GM12878 (cell line): ENCODE measurements around the gene DIO3. TPM values are rescaled to one million over a fixed set of nuclear protein-coding genes. Genes with fewer than 3 reads are reported as not detected.

Experiments
- ATAC-seq: fragments of 200-7000 bp; cut with Tn5 transposase; 3 replicates; pipeline ENCODE4 v1.9.1; 2020; ENCODE audit warnings: mild to moderate bottlenecking, moderate library complexity
- BruUV-seq: library from RNA; stranded (reverse); fragments of 400-500 nt; replicated peaks from 2 replicates; lab custom pipeline; 2021; lab: Mats Ljungman, UMichigan
- CTCF ChIA-PET: fragments of 300-600 bp; sonication (Branson Sonifier 250); formaldehyde crosslinking; extraction: SDS; loops from one replicate; lab custom pipeline; 2021; ENCODE audit warnings: inconsistent platforms; lab: Yijun Ruan, JAX
- POLR2A ChIA-PET: fragments of 350-600 bp; formaldehyde crosslinking; extraction: SDS; loops from one replicate; lab custom pipeline; 2021; ENCODE audit warnings: inconsistent platforms; lab: Charles Lee
- RAD21 ChIA-PET: fragments of 300-600 bp; sonication (Branson Sonifier 250); formaldehyde crosslinking; loops from one replicate; lab custom pipeline; 2023; ENCODE audit warnings: antibody characterized with exemption; ENCODE audit not compliant: unreplicated experiment; lab: Charles Lee
- SMC1A ChIA-PET: fragments of 300-600 bp; sonication (Branson Sonifier 250); formaldehyde crosslinking; loops from one replicate; lab custom pipeline; 2023; ENCODE audit not compliant: unreplicated experiment, uncharacterized antibody; lab: Charles Lee
- DNase-seq: peaks from one replicate; pipeline ENCODE4 v3.0.0-alpha.2; 2011; ENCODE audit warnings: low read depth, low spot score
- FAIRE-seq: peaks from 3 replicates; lab custom pipeline; 2011; peaks lifted over from hg19 to GRCh38; lab: Jason Lieb, UNC
- H2AFZ ChIP-seq: 2 replicates; pipeline ENCODE4 v1.6.0; 2011; ENCODE audit warnings: low read depth, low read length, control low read depth; ENCODE audit not compliant: control insufficient read depth
- H3K27ac ChIP-seq: 2 replicates; pipeline ENCODE4 v1.5.1; 2011; ENCODE audit warnings: control low read depth; ENCODE audit not compliant: control insufficient read depth, insufficient read depth
- H3K27me3 ChIP-seq, 2 experiments: replicated peaks in 1 of 2; 2 replicates each; pipeline versions ENCODE4 v1.6.0 to v1.6.1; 2011; ENCODE audit warnings: low read length in 1 of 2; ENCODE audit not compliant: control insufficient read depth in 2 of 2, insufficient read depth in 2 of 2
- H3K36me3 ChIP-seq, 2 experiments: 2 replicates each; pipeline ENCODE4 v1.5.1; 2011; ENCODE audit warnings: low read length in 1 of 2; ENCODE audit not compliant: control insufficient read depth in 2 of 2, insufficient read depth in 2 of 2
- H3K4me1 ChIP-seq: 2 replicates; pipeline ENCODE4 v1.6.1; 2011; ENCODE audit warnings: mild to moderate bottlenecking, low read length, moderate library complexity, mixed read lengths; ENCODE audit not compliant: control insufficient read depth, insufficient read depth
- H3K4me2 ChIP-seq: 2 replicates; pipeline ENCODE4 v1.6.0; 2011; ENCODE audit warnings: control low read depth; ENCODE audit not compliant: control insufficient read depth, insufficient read depth
- H3K4me3 ChIP-seq: fragments of 200-600 bp; sonication (generic); 2 replicates; pipeline ENCODE4 v1.5.1; 2016
- H3K79me2 ChIP-seq: 2 replicates; pipeline ENCODE4 v1.6.0; 2011; ENCODE audit warnings: low read length; ENCODE audit not compliant: control insufficient read depth, insufficient read depth
- H3K9ac ChIP-seq: 2 replicates; pipeline ENCODE4 v1.8.0; 2011; ENCODE audit warnings: low read length, control low read depth, mixed read lengths; ENCODE audit not compliant: control insufficient read depth, insufficient read depth
- H3K9me3 ChIP-seq: replicated peaks from 3 replicates; pipeline ENCODE4 v1.5.1; 2011; ENCODE audit warnings: mild to moderate bottlenecking, low read length; ENCODE audit not compliant: control insufficient read depth, insufficient read depth
- H4K20me1 ChIP-seq: 2 replicates; pipeline ENCODE4 v1.6.0; 2011; ENCODE audit not compliant: control insufficient read depth, insufficient read depth
- FOS ChIP-seq: IDR thresholded peaks from 3 replicates; pipeline ENCODE4 v1.6.1; 2011; ENCODE audit warnings: borderline replicate concordance; ENCODE audit not compliant: insufficient read length; ENCODE audit errors: extremely low read depth
- MAX ChIP-seq: IDR thresholded peaks from 2 replicates; pipeline ENCODE4 v1.6.1; 2012; ENCODE audit warnings: low read depth, low read length, improper control_type of control experiment
- NFIC ChIP-seq: IDR thresholded peaks from 2 replicates; pipeline ENCODE4 v1.6.1; 2012; ENCODE audit warnings: low read depth, mild to moderate bottlenecking, inconsistent platforms, low read length, moderate library complexity
- NR2C2 ChIP-seq: IDR thresholded peaks from 2 replicates; pipeline ENCODE4 v1.6.1; 2011; ENCODE audit warnings: borderline replicate concordance, low read depth; ENCODE audit not compliant: control insufficient read depth, insufficient read length
- PBX3 ChIP-seq: IDR thresholded peaks from 2 replicates; pipeline ENCODE4 v1.6.1; 2011; ENCODE audit warnings: mild to moderate bottlenecking, low read depth, low read length, moderate library complexity; ENCODE audit not compliant: insufficient replicate concordance
- POLR2A ChIP-seq: IDR thresholded peaks from 2 replicates; pipeline ENCODE4 v1.6.1; 2011; ENCODE audit warnings: low read depth, mild to moderate bottlenecking, low read length
- RUNX3 ChIP-seq: IDR thresholded peaks from 2 replicates; pipeline ENCODE4 v1.6.1; 2012; ENCODE audit warnings: low read length, inconsistent platforms
- WGBS: methylation state at CpG from one replicate; pipeline ENCODE4 v1.1.6; 2016; ENCODE audit warnings: low lambda C conversion rate; ENCODE audit not compliant: insufficient replicate concordance, insufficient coverage; ENCODE audit errors: missing lambda C conversion rate; 5-methylcytosine and 5-hydroxymethylcytosine counted together
- in situ Hi-C: fragments of 300-500 bp; cut with MboI; formaldehyde crosslinking; loops from 9 replicates; pipeline ENCODE4 v1.14.3; 2018; ENCODE audit warnings: mixed read lengths
- intact Hi-C: fragments of 100-400 bp; cut with micrococcal nuclease; formaldehyde crosslinking; loops from one replicate; pipeline ENCODE4 v1.14.2; 2022; ENCODE audit not compliant: unreplicated experiment
- polyA plus RNA-seq, 11 experiments: library from polyadenylated mRNA; depleted of rRNA in 4 of 11; unstranded in 6 of 11; stranded (reverse) in 5 of 11; fragments of >200 nt; fragmentation: Nextera tagmentation in 4 of 11; fragmentation: Illumina TruSeq in 1 of 11; extraction: Ambion mirVana in 4 of 11; extraction: Trizol in 1 of 11; gene quantifications; 1 replicate in 1 of 11; 2 replicates in 10 of 11; pipeline versions ENCODE4 v1.2.1 to v1.2.3, GENCODE V29; 2011 to 2016; ENCODE audit warnings: inconsistent platforms in 2 of 11, missing spikeins in 2 of 11, low read depth in 1 of 11
- total RNA-seq, 4 experiments: library from RNA; depleted of rRNA in 3 of 4; stranded (reverse); fragments of >200 nt in 3 of 4; fragmentation: Illumina TruSeq in 1 of 4; extraction: Trizol in 1 of 4; gene quantifications; 2 replicates each; pipeline versions ENCODE4 v1.2.1 to v1.2.3, GENCODE V29; 2013 to 2021
- TF ChIP-seq, protein P1 (sequence below): fragments of 450-650 bp; IDR thresholded peaks from 2 replicates; pipeline ENCODE4 v1.6.1; 2017; ENCODE audit warnings: mild to moderate bottlenecking, moderate library complexity

The DIO3 gene
- total and polyA plus RNA-seq, 10 of the 15 experiments (the other 5 are each of a cell fraction or from before 2014, with no cell fraction given) = not detected

- DNase-seq (no peak), ATAC-seq (no peak), FAIRE-seq (no peak)
- no peak overlapping the region for H2AFZ ChIP-seq
- RAD21 ChIA-PET = no interaction called here
- CTCF ChIA-PET = no interaction called here
- SMC1A ChIA-PET = no interaction called here
- H3K79me2 ChIP-seq = no peaks in the 10 kb centered on the region
- no peaks in the 10 kb centered on the region for H3K36me3 ChIP-seq
- intact Hi-C loops (no loop called here), in situ Hi-C loops (no loop called here)
- no peak overlapping the region for H3K4me3 ChIP-seq
- POLR2A ChIA-PET = no interaction called here
- no peaks in the 10 kb centered on the region for H3K4me1 ChIP-seq
- H3K9me3 ChIP-seq = no peaks in the 10 kb centered on the region; the same call in 2 of the 3 replicates
- H3K27ac ChIP-seq = no peak overlapping the region
- no TSS peak for BruUV-seq
- H3K9ac ChIP-seq = no peak overlapping the region
- no peaks in the 10 kb centered on the region for H4K20me1 ChIP-seq
- WGBS = 10% methylated on average over 7 of the region's 7 CpGs
- H3K27me3 ChIP-seq = peaks cover 0 to 1% of the 10 kb centered on the region in 2 experiments; a peak in 1 of 4 replicates
- no peak overlapping the region for H3K4me2 ChIP-seq
- TF ChIP-seq MAX (no peak), FOS (no peak), PBX3 (no peak), NR2C2 (no peak), POLR2A (no peak), NFIC (no peak), RUNX3 (no peak)
- TF ChIP-seq, protein P1, sequence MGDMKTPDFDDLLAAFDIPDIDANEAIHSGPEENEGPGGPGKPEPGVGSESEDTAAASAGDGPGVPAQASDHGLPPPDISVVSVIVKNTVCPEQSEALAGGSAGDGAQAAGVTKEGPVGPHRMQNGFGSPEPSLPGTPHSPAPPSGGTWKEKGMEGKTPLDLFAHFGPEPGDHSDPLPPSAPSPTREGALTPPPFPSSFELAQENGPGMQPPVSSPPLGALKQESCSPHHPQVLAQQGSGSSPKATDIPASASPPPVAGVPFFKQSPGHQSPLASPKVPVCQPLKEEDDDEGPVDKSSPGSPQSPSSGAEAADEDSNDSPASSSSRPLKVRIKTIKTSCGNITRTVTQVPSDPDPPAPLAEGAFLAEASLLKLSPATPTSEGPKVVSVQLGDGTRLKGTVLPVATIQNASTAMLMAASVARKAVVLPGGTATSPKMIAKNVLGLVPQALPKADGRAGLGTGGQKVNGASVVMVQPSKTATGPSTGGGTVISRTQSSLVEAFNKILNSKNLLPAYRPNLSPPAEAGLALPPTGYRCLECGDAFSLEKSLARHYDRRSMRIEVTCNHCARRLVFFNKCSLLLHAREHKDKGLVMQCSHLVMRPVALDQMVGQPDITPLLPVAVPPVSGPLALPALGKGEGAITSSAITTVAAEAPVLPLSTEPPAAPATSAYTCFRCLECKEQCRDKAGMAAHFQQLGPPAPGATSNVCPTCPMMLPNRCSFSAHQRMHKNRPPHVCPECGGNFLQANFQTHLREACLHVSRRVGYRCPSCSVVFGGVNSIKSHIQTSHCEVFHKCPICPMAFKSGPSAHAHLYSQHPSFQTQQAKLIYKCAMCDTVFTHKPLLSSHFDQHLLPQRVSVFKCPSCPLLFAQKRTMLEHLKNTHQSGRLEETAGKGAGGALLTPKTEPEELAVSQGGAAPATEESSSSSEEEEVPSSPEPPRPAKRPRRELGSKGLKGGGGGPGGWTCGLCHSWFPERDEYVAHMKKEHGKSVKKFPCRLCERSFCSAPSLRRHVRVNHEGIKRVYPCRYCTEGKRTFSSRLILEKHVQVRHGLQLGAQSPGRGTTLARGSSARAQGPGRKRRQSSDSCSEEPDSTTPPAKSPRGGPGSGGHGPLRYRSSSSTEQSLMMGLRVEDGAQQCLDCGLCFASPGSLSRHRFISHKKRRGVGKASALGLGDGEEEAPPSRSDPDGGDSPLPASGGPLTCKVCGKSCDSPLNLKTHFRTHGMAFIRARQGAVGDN = no peak
Observed at GRCh38 chr14:101600336-101600890, 39.1 kb downstream of the DIO3 start.
